ENCODE measurements around the gene SNN. TPM values are rescaled to one million over a fixed set of nuclear protein-coding genes. Genes with fewer than 3 reads are reported as not detected.

The SNN gene
- total and polyA plus RNA-seq, 2 of the 8 experiments (the other 6 are each of a cell fraction or from before 2014, with no cell fraction given), result 37.4 to 66.9 TPM

DNA sequence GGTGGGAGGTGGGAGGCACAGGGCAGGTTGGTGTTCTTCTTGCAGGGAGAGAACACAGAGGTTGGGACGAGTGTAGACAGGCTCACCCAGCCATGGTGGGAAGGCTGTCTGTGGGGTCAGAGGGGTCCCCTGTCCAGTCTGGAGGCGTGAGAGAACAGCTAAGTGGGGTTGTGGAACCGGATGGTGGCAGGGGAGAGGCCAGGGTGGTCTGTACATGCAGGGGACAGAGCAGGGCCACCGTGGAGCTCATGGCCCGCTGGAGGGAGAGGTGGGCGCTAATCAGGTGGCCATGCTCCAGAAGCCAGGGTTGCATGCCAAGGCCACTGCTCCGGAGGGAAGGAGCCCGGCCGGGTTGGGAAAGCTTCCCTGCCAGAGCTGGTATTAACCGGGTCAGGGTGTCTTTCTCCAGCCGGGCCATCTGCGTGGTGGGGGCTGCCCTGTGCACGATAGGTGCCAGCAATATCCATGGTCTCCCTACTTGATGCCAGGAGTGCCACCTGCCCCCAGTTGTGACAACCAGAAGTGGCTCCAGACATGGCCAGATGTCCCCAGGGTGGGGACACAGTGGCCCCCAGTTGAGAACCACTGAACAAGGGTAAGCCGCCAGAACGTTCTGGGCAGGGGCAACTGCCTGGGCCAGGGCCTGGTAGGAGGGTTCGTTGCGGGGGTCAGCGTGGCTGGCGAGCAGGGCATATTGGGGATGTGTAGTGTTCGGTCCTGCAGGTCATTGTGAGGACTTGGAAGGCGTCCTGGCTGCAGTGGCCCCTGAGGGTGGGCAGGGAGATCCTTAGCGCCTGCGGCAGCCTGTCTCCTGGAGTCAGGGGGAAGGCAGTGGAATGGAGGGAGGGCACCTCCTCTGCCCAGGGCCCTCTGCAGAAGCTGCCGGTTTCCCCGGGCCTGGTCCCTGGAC is 5.1 kb downstream of the SNN start:
- Histone ChIP-seq H4K91ac (replicated peaks; ENCODE audit: insufficient read length, low read length) (no peak overlapping the region), H4K8ac (ENCODE audit: extremely low read depth, insufficient read depth, low read length) (peak overlapping the region; percentile 59; the same call in 1 of the 2 replicates), H3K9ac (replicated peaks in 1 of 4; ENCODE audit: extremely low read depth in 1 of 4, low read depth in 3 of 4, low read length in 3 of 4) (no peak overlapping the region), H4K5ac (ENCODE audit: insufficient read length, low read depth, low read length) (no peak overlapping the region), H2BK20ac (ENCODE audit: low read length) (no peak overlapping the region), H3K23ac (ENCODE audit: insufficient read length) (no peak overlapping the region), H3K14ac (ENCODE audit: insufficient read length) (no peak overlapping the region), H3K4me3 (ENCODE audit: extremely low read depth in 1 of 4, insufficient read depth in 2 of 4, low read depth in 3 of 4, low read length in 4 of 4) (no peak overlapping the region), H3K36me3 (ENCODE audit: control insufficient read depth in 2 of 4, insufficient read depth in 4 of 4, low read length in 3 of 4) (peaks cover 3 to 23% (median 19%) of the 10 kb centered on the region in 4 experiments; a peak in 6 of 8 replicates), H3K27ac (ENCODE audit: low read depth, low read length) (0 out of 2 replicates have a peak overlapping the region, but pooled peaks have one; percentile 28), H2BK12ac (ENCODE audit: low read depth, low read length) (0 out of 2 replicates have a peak overlapping the region, but pooled peaks have one; percentile 27), H2AK5ac (ENCODE audit: low read depth, low read length) (0 out of 2 replicates have a peak overlapping the region, but pooled peaks have one; percentile 72), H3K79me2 (ENCODE audit: control insufficient read depth in 1 of 2, insufficient read depth in 2 of 2, low read length in 2 of 2) (peaks cover 14 to 64% of the 10 kb centered on the region in 2 experiments), H3K18ac (ENCODE audit: extremely low read depth, low read length) (no peak overlapping the region; the same call in 1 of the 2 replicates), H3K23me2 (ENCODE audit: low read depth, low read length) (peaks cover 4% of the 10 kb centered on the region; the same call in 1 of the 2 replicates), H3K79me1 (ENCODE audit: low read depth, low read length) (peaks cover 30% of the 10 kb centered on the region), H2BK120ac (replicated peaks; ENCODE audit: low read depth, low read length) (no peak overlapping the region), H3K4ac (replicated peaks; ENCODE audit: insufficient read length, low read depth, low read length) (no peak overlapping the region), H2AFZ (ENCODE audit: low read length) (no peak overlapping the region), H3K4me2 (ENCODE audit: insufficient read depth in 1 of 2, low read depth in 2 of 2, low read length in 2 of 2) (no peak overlapping the region), H4K20me1 (replicated peaks in 1 of 2; ENCODE audit: control insufficient read depth in 1 of 2, insufficient read depth in 2 of 2, low read length in 2 of 2) (peaks cover 34 to 74% of the 10 kb centered on the region in 2 experiments), H3K9me3 (ENCODE audit: insufficient read depth in 2 of 2, low read depth in 1 of 2, low read length in 1 of 2) (no peaks in the 10 kb centered on the region), H3K56ac (replicated peaks; ENCODE audit: insufficient read length, low read depth, low read length) (no peak overlapping the region), H3K4me1 (replicated peaks in 1 of 4; ENCODE audit: control insufficient read depth in 3 of 4, insufficient read depth in 4 of 4, low read length in 3 of 4) (peaks cover 5 to 28% (median 21%) of the 10 kb centered on the region in 4 experiments), H2BK5ac (ENCODE audit: low read depth, low read length) (peak overlapping the region; percentile 78; the same call in 1 of the 2 replicates), H3K27me3 (replicated peaks in 1 of 4; ENCODE audit: control insufficient read depth in 3 of 4, extremely low read depth in 1 of 4, insufficient read depth in 3 of 4, low read length in 3 of 4) (no peaks in the 10 kb centered on the region; a peak in 1 of 7 replicates), H2BK15ac (ENCODE audit: low read length) (no peak overlapping the region)
- DNase-seq (ENCODE audit: low read depth in 1 of 2, low spot score in 2 of 2) (no peak), FAIRE-seq (no peak)
- no peak for TF ChIP-seq SP2 (IDR thresholded peaks at IDR 0.05; ENCODE audit: low read length)
- no peak for TF ChIP-seq SAP30 (IDR thresholded peaks at IDR 0.05; ENCODE audit: insufficient read depth, insufficient replicate concordance, low read length)
- TF ChIP-seq EP300 (IDR thresholded peaks at IDR 0.05; ENCODE audit: borderline replicate concordance in 1 of 2, low read depth in 2 of 2, low read length in 2 of 2), result no peak
- no peak for TF ChIP-seq PHF8 (conservative IDR thresholded peaks at IDR 0.05; ENCODE audit: low read depth, low read length)
- no peak for TF ChIP-seq JUND (IDR thresholded peaks at IDR 0.05; ENCODE audit: low read length)
- TF ChIP-seq SP4 (IDR thresholded peaks at IDR 0.05; ENCODE audit: low read length), result no peak
- no peak for TF ChIP-seq TAF1 (IDR thresholded peaks at IDR 0.05; ENCODE audit: low read depth, low read length)
- 91% methylated on average over 20 of the region's 25 CpGs; no CpG with 5 or more reads in 1 of the 2 experiments for WGBS, 2 experiments (ENCODE audit: extremely low coverage in 1 of 2, insufficient coverage in 1 of 2, insufficient read length in 1 of 2, insufficient replicate concordance in 2 of 2, low coverage in 1 of 2, low lambda C conversion rate in 2 of 2, missing lambda C conversion rate in 1 of 2)
- POLR2A ChIA-PET (ENCODE audit: partially characterized antibody), result interaction anchor here (0.6 to 2.9 kb wide), 5 partner anchors 9 to 178 kb away, joined by 3 to 6 read pairs (median 3); no protein-coding TSS in a partner anchor
- CTCF ChIA-PET (ENCODE audit: partially characterized antibody), result interaction anchor here (0.5 to 2.5 kb wide), 5 partner anchors 16 to 207 kb away, joined by 3 to 9 read pairs (median 4); no protein-coding TSS in a partner anchor
